HCT116 (cell line): Measurements from ENCODE around the gene MCF2L2. TPM values are rescaled to one million over a fixed set of nuclear protein-coding genes. Genes with fewer than 3 reads are reported as not detected.
A peak's percentile ranks its signal among the peaks of the same experiment; 100 is the strongest.

Source experiments
- ATAC-seq: fragments of 200-7000 bp; cut with Tn5 transposase; 2 replicates; pipeline ENCODE4 v1.9.1; 2020; ENCODE audit warnings: mild to moderate bottlenecking, moderate library complexity
- BruUV-seq: library from RNA; stranded (reverse); fragments of 400-500 nt; replicated peaks from 2 replicates; lab custom pipeline; 2021; lab: Mats Ljungman, UMichigan
- CTCF ChIA-PET: fragments of 300-600 bp; sonication (Branson Sonifier 250); formaldehyde crosslinking; loops from one replicate; lab custom pipeline; 2021; ENCODE audit warnings: antibody characterized with exemption; lab: Charles Lee
- POLR2A ChIA-PET: fragments of 300-600, 350-600 bp; sonication (Branson Sonifier 250); formaldehyde crosslinking; loops from one replicate; lab custom pipeline; 2021; ENCODE audit warnings: antibody characterized with exemption; lab: Charles Lee
- RAD21 ChIA-PET, 2 experiments: fragments of 300-600 bp; sonication (Branson Sonifier 250); formaldehyde crosslinking; loops; one replicate each; lab custom pipeline; 2023; ENCODE audit warnings: low total read pairs in 2 of 2; ENCODE audit not compliant: uncharacterized antibody in 2 of 2, unreplicated experiment in 2 of 2, low non-redundant PET in 1 of 2; lab: Charles Lee
- DNase-seq: peaks from one replicate; pipeline ENCODE4 v3.0.0-alpha.2; 2010; ENCODE audit warnings: low read depth, low spot score
- H2AFZ ChIP-seq: fragments of 200-600 bp; shearing (Covaris generic), sonication (generic); 2 replicates; pipeline ENCODE4 v1.6.1; 2017; ENCODE audit warnings: low read depth, mixed run types, mixed read lengths, antibody characterized with exemption, low read length; ENCODE audit not compliant: poor library complexity, severe bottlenecking
- H3K27ac ChIP-seq: 2 replicates; pipeline ENCODE4 v1.5.1; 2012; ENCODE audit warnings: low read depth, low read length
- H3K27me3 ChIP-seq: fragments of 200-600 bp; sonication (generic); 2 replicates; pipeline ENCODE4 v1.6.1; 2016; ENCODE audit warnings: mixed run types, low read length, mixed read lengths; ENCODE audit not compliant: insufficient read depth
- H3K36me3 ChIP-seq, 2 experiments: fragments of 200-500 bp in 1 of 2; fragments of 200-600 bp in 1 of 2; sonication (Bioruptor generic) in 1 of 2; sonication (generic) in 1 of 2; 2 replicates each; pipeline versions ENCODE4 v1.5.1 to v1.6.1; 2014 to 2016; ENCODE audit warnings: low read length in 2 of 2, inconsistent platforms in 1 of 2, mixed read lengths in 1 of 2, mixed run types in 1 of 2; ENCODE audit not compliant: insufficient read depth in 2 of 2, control insufficient read depth in 1 of 2
- H3K4me1 ChIP-seq, 2 experiments: fragments of 200-600 bp in 1 of 2; sonication (generic) in 1 of 2; 2 replicates each; pipeline versions ENCODE4 v1.5.1 to v1.6.1; 2012 to 2017; ENCODE audit warnings: low read length in 2 of 2, inconsistent platforms in 1 of 2, mild to moderate bottlenecking in 1 of 2, mixed read lengths in 1 of 2, mixed run types in 1 of 2, moderate library complexity in 1 of 2; ENCODE audit not compliant: insufficient read depth in 2 of 2, control insufficient read depth in 1 of 2
- H3K4me2 ChIP-seq: fragments of 200-600 bp; sonication (generic); 2 replicates; pipeline ENCODE4 v1.6.1; 2017; ENCODE audit warnings: mixed run types, low read length, mixed read lengths
- H3K4me3 ChIP-seq, 2 experiments: fragments of 200-600 bp in 1 of 2; sonication (generic) in 1 of 2; replicated peaks in 1 of 2; 2 replicates each; pipeline ENCODE4 v1.5.1; 2011 to 2016; ENCODE audit warnings: low read length in 2 of 2, control low read depth in 1 of 2, low read depth in 1 of 2, mild to moderate bottlenecking in 1 of 2, mixed read lengths in 1 of 2, mixed run types in 1 of 2
- H3K79me2 ChIP-seq: fragments of 200-600 bp; sonication (generic); 2 replicates; pipeline ENCODE4 v1.6.1; 2017; ENCODE audit warnings: mild to moderate bottlenecking, mixed run types, low read length, moderate library complexity, mixed read lengths; ENCODE audit not compliant: insufficient read depth
- H3K9ac ChIP-seq: fragments of 200-600 bp; sonication (generic); 2 replicates; pipeline ENCODE4 v1.6.1; 2016; ENCODE audit warnings: low read length, mixed read lengths
- H3K9me2 ChIP-seq: fragments of 200-600 bp; sonication (generic), shearing (Covaris generic); 2 replicates; pipeline ENCODE4 v1.6.1; 2017; ENCODE audit warnings: mixed run types, mild to moderate bottlenecking, moderate library complexity; ENCODE audit not compliant: insufficient read depth
- H3K9me3 ChIP-seq, 2 experiments: fragments of 200-500 bp in 1 of 2; fragments of 200-600 bp in 1 of 2; sonication (Bioruptor generic) in 1 of 2; sonication (generic) in 1 of 2; 2 replicates each; pipeline ENCODE4 v1.6.1; 2014 to 2017; ENCODE audit warnings: low read length in 2 of 2, mixed read lengths in 2 of 2, inconsistent platforms in 1 of 2, low read depth in 1 of 2, mild to moderate bottlenecking in 1 of 2, mixed run types in 1 of 2, moderate library complexity in 1 of 2; ENCODE audit not compliant: control insufficient read depth in 1 of 2, insufficient read depth in 1 of 2
- H4K20me1 ChIP-seq: fragments of 200-600 bp; sonication (generic), shearing (Covaris generic); 2 replicates; pipeline ENCODE4 v1.6.1; 2017; ENCODE audit warnings: mixed run types, mild to moderate bottlenecking, moderate library complexity; ENCODE audit not compliant: insufficient read depth
- EGR1 ChIP-seq: IDR thresholded peaks from 2 replicates; pipeline ENCODE4 v1.6.1; 2012; ENCODE audit warnings: low read depth
- EZH2 ChIP-seq: fragments of 200-600 bp; sonication (generic); IDR thresholded peaks from 2 replicates; pipeline ENCODE4 v1.6.1; 2017; ENCODE audit warnings: antibody characterized with exemption, mixed run types
- FOSL1 ChIP-seq: IDR thresholded peaks from 2 replicates; pipeline ENCODE4 v1.6.1; 2012; ENCODE audit warnings: low read depth
- JUND ChIP-seq: IDR thresholded peaks from 2 replicates; pipeline ENCODE4 v1.6.1; 2012
- RAD21 ChIP-seq: IDR thresholded peaks from 2 replicates; pipeline ENCODE4 v1.6.1; 2012; ENCODE audit warnings: low read depth, mild to moderate bottlenecking
- SIN3A ChIP-seq: IDR thresholded peaks from 2 replicates; pipeline ENCODE4 v1.6.1; 2012; ENCODE audit warnings: low read depth
- SP1 ChIP-seq: IDR thresholded peaks from 2 replicates; pipeline ENCODE4 v1.6.1; 2012; ENCODE audit warnings: low read depth
- TCF7L2 ChIP-seq: IDR thresholded peaks from 2 replicates; pipeline ENCODE4 v1.7.0; 2011; ENCODE audit warnings: borderline replicate concordance, inconsistent platforms; ENCODE audit not compliant: insufficient read depth, insufficient read length; ENCODE audit errors: extremely low read depth
- ZFX ChIP-seq: fragments of 450-650 bp; IDR thresholded peaks from 2 replicates; pipeline ENCODE4 v1.6.1; 2017
- ZNF274 ChIP-seq: fragments of 200-500 bp; sonication (Bioruptor generic); IDR thresholded peaks from 2 replicates; pipeline ENCODE4 v1.6.1; 2014; ENCODE audit warnings: mild to moderate bottlenecking, low read depth, low read length, inconsistent platforms
- intact Hi-C: fragments of 100-400 bp; cut with micrococcal nuclease; formaldehyde crosslinking; loops from 2 replicates; pipeline ENCODE4 v1.10.0; 2022
- total RNA-seq: library from RNA; stranded (reverse); gene quantifications from one replicate; pipeline ENCODE4 v1.2.1, GENCODE V29; 2021; ENCODE audit not compliant: unreplicated experiment
- TF ChIP-seq, protein P1 (sequence below): IDR thresholded peaks from 2 replicates; pipeline ENCODE4 v1.6.1; 2011; ENCODE audit warnings: mild to moderate bottlenecking, low read length, moderate library complexity; ENCODE audit not compliant: insufficient replicate concordance; ENCODE audit errors: extremely low read depth
- TF ChIP-seq, protein P2 (sequence below): IDR thresholded peaks from 2 replicates; pipeline ENCODE4 v1.6.1; 2012; ENCODE audit warnings: low read depth

Gene MCF2L2
- total RNA-seq, 1 experiment from 2014 or later: 1.5 TPM

DNA sequence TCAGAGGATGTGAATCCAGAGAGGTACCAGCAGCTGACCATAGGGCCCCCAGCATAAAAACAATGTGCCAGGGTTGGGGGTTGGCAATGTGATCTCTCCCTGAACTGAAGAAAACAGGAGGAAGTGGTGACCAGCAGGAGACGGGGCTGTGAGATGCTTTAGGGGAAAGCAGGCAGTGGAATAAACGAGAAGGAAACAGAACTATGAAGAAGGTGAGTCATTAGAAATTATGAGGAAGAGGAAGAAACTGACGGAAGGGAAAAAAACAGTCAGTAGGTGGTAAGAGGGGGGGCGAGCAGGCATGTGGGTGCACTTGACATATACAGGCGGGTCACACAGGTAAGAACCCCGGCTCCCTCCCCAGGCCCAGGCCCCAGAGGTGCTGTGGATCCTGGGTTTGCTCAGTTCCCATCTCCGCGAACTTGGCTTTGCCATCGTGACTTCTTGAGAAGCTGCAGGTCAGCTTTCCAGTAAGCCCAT, 217.5 kb downstream of the MCF2L2 start:
- intact Hi-C loops: no loop called here
- CTCF ChIA-PET: no interaction called here
- Histone ChIP-seq H3K27ac (no peak overlapping the region), H3K9ac (no peak overlapping the region), H3K36me3 (no peaks in the 10 kb centered on the region), H3K79me2 (no peaks in the 10 kb centered on the region), H3K9me2 (no peaks in the 10 kb centered on the region), H3K4me2 (peak overlapping the region; percentile 18; the same call in 1 of the 2 replicates), H3K9me3 (no peaks in the 10 kb centered on the region), H3K4me1 (peaks cover 0 to 12% of the 10 kb centered on the region in 2 experiments; a peak in 1 of 4 replicates), H2AFZ (no peak overlapping the region), H3K4me3 (no peak overlapping the region), H4K20me1 (no peaks in the 10 kb centered on the region), H3K27me3 (no peaks in the 10 kb centered on the region)
- DNase-seq (no peak), ATAC-seq (no peak)
- POLR2A ChIA-PET: interaction anchor here (0.5 kb wide), 1 partner anchor 34 kb away, joined by 3 read pairs; no protein-coding TSS in a partner anchor
- BruUV-seq: no TSS peak
- no peak for TF ChIP-seq SIN3A
- TF ChIP-seq JUND: 0 out of 2 replicates have a peak, but pooled peaks have one; percentile 30
- no peak for TF ChIP-seq EGR1
- TF ChIP-seq, protein P1, sequence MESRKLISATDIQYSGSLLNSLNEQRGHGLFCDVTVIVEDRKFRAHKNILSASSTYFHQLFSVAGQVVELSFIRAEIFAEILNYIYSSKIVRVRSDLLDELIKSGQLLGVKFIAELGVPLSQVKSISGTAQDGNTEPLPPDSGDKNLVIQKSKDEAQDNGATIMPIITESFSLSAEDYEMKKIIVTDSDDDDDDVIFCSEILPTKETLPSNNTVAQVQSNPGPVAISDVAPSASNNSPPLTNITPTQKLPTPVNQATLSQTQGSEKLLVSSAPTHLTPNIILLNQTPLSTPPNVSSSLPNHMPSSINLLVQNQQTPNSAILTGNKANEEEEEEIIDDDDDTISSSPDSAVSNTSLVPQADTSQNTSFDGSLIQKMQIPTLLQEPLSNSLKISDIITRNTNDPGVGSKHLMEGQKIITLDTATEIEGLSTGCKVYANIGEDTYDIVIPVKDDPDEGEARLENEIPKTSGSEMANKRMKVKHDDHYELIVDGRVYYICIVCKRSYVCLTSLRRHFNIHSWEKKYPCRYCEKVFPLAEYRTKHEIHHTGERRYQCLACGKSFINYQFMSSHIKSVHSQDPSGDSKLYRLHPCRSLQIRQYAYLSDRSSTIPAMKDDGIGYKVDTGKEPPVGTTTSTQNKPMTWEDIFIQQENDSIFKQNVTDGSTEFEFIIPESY: no peak
- TF ChIP-seq SP1: peak; percentile 48; the same call in 1 of the 2 replicates
- TF ChIP-seq RAD21: no peak
- no peak for TF ChIP-seq ZNF274
- TF ChIP-seq TCF7L2: no peak
- no peak for TF ChIP-seq ZFX
- TF ChIP-seq, protein P2, sequence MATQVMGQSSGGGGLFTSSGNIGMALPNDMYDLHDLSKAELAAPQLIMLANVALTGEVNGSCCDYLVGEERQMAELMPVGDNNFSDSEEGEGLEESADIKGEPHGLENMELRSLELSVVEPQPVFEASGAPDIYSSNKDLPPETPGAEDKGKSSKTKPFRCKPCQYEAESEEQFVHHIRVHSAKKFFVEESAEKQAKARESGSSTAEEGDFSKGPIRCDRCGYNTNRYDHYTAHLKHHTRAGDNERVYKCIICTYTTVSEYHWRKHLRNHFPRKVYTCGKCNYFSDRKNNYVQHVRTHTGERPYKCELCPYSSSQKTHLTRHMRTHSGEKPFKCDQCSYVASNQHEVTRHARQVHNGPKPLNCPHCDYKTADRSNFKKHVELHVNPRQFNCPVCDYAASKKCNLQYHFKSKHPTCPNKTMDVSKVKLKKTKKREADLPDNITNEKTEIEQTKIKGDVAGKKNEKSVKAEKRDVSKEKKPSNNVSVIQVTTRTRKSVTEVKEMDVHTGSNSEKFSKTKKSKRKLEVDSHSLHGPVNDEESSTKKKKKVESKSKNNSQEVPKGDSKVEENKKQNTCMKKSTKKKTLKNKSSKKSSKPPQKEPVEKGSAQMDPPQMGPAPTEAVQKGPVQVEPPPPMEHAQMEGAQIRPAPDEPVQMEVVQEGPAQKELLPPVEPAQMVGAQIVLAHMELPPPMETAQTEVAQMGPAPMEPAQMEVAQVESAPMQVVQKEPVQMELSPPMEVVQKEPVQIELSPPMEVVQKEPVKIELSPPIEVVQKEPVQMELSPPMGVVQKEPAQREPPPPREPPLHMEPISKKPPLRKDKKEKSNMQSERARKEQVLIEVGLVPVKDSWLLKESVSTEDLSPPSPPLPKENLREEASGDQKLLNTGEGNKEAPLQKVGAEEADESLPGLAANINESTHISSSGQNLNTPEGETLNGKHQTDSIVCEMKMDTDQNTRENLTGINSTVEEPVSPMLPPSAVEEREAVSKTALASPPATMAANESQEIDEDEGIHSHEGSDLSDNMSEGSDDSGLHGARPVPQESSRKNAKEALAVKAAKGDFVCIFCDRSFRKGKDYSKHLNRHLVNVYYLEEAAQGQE: no peak
- no peak for TF ChIP-seq EZH2
- peak; percentile 40; the same call in 1 of the 2 replicates for TF ChIP-seq FOSL1
- RAD21 ChIA-PET: no interaction called here
